Activated CD8-positive, alpha-beta memory T cell treated with anti-CD3 and anti-CD28 coated beads for 36 hours (primary cell): Measurements from ENCODE around the gene CAPN10. TPM values are rescaled to one million over a fixed set of nuclear protein-coding genes. Genes with fewer than 3 reads are reported as not detected.

Experiments used
- CTCF ChIA-PET: fragments of 350-600 bp; sonication (Branson Sonifier 250); formaldehyde crosslinking; loops from one replicate; lab custom pipeline; 2021; ENCODE audit warnings: antibody characterized with exemption; lab: Charles Lee
- POLR2A ChIA-PET: fragments of 350-600 bp; sonication (Branson Sonifier 250); formaldehyde crosslinking; loops from one replicate; lab custom pipeline; 2021; ENCODE audit warnings: antibody characterized with exemption; lab: Charles Lee
- total RNA-seq, 2 experiments: library from RNA; stranded (reverse); gene quantifications; one replicate each; pipeline ENCODE4 v1.2.3, GENCODE V29; 2021

CAPN10 gene
- total RNA-seq, 2 experiments from 2014 or later, result 39.8 to 41.2 TPM

- POLR2A ChIA-PET, result interaction anchor here (1.1 to 1.7 kb wide), 2 partner anchors 11 to 37 kb away, joined by 3 to 13 read pairs; partner anchors contain the start of gene CAPN10
- CTCF ChIA-PET, result interaction anchor here (0.6 to 1.2 kb wide), 2 partner anchors 58 to 1232 kb away, joined by 3 to 11 read pairs; no protein-coding TSS in a partner anchor
These were observed 37.7 kb downstream of the CAPN10 start for GRCh38 chr2:240624011-240624949.

DNA sequence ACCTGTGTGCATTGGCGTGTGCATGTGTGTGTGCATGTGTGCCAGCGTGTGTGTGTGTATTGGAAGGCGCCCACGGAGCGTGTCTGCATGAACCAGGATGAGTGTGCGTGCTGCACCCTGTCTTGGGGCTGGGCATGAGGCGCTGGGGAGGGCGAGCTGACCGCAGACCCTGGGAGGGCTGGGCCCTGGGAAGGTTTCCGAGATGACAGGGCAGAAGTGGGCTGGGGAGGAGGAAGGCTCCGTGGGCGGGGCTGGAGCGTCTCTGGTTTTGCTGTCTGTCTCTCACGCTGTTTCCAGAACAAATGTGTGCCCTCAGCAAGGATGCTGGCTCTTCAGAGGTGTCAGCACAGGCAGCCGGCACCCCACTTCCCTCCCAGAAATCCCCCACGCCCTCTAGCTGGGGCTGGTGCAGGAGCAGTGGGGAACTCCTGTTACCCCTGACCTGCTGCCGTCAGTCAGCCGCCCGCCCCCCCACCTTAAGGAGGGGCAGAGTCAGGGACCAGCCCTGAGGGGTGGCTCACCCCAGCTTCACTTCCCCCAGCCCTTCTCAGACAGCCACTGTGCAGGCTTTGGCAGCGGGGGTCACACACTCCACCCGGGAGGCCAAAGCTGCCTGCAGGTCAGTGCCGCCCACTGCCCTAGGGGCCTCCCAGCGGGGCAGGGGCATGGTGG, 38.6 kb downstream of the CAPN10 start, which contains the start of gene GPR35:
Gene GPR35, plus strand, starts transcription at position 531 of the 672 bp plus-strand sequence. CDS start 4,473 bp downstream, outside the sequence.
- POLR2A ChIA-PET, result interaction anchor here (0.6 to 1.7 kb wide), 3 partner anchors 12 to 600 kb away, joined by 3 to 13 read pairs (median 3); partner anchors contain the start of genes CAPN10 and NDUFA10
- CTCF ChIA-PET, result interaction anchor here (0.6 to 1.2 kb wide), 3 partner anchors 59 to 1233 kb away, joined by 3 to 11 read pairs (median 3); no protein-coding TSS in a partner anchor

GRCh38 chr2:240626531-240627300, 40.2 kb downstream of the CAPN10 start:
- ChIA-PET POLR2A (interaction anchor here (1.1 kb wide), 1 partner anchor 40 kb away, joined by 3 read pairs; no protein-coding TSS in a partner anchor), CTCF (interaction anchor here (1.2 kb wide), 1 partner anchor 32 kb away, joined by 4 read pairs; no protein-coding TSS in a partner anchor)

- ChIA-PET CTCF (interaction anchor here (1.2 kb wide), 1 partner anchor 33 kb away, joined by 4 read pairs; no protein-coding TSS in a partner anchor), POLR2A (no interaction called here)
These were observed 41.4 kb downstream of the CAPN10 start for GRCh38 chr2:240627736-240628506.

DNA sequence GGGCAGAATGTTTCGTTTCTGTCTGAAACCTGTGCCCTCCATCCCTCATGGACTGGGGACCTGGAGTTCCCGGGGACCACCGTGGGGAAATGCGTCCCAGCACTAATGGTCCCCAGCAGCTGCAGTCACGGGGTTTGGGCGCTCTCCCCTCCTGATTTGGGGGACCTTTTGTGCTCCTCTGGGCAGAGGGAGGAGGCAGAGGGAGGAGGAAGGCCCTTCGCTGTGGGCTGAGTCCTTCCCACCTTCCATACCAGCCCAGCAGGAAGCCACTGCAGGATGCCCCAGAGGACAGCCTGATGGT, 41.9 kb downstream of the CAPN10 start:
- ChIA-PET POLR2A (no interaction called here), CTCF (no interaction called here)

DNA sequence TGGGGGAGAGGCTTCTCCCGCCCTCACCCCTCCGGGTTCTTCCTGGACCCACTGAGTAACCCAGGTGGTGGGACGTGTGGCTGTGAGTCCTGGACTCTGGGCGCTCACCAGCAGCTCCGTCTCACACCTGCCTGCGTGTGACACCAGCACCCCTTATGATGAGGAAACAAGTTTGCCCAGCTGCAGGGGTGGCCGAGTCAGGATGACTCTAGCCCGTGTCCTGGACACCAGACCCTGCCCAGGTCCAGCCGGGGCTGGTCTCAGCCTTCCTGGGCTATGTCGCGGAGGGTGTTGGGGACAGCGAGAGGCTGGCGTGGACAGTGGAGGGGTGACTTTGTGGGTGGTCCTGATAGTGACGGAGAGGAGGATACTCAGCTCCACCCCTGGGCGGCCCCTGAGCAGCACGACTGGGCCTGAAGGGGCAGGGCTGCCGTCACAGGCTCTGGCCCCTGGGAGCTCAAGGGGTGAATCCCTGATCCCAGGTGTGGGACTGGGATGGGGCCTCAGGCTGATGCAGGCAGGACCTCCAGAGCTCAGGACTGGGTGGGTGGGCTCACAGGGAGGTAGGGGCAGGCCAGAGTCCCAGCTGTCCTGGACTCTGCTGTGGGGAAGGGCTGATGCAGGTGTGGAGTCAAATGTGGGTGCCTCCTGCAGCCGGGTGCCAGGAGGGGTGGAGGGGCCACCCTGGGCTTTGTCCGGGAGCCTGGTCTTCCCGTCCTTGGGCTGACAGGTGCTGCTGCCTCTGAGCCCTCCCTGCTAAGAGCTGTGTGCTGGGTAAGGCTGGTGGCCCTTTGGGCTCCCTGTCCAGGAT, 42.5 kb downstream of the CAPN10 start:
- CTCF ChIA-PET, result no interaction called here
- POLR2A ChIA-PET, result no interaction called here

DNA sequence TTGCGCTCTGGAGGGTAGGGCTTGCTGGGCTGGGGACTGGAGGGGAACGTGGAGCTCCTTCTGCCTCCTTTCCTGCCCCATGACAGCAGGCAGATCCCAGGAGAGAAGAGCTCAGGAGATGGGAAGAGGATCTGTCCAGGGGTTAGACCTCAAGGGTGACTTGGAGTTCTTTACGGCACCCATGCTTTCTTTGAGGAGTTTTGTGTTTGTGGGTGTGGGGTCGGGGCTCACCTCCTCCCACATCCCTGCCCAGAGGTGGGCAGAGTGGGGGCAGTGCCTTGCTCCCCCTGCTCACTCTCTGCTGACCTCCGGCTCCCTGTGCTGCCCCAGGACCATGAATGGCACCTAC, 43.1 kb downstream of the CAPN10 start:
- ChIA-PET POLR2A (no interaction called here), CTCF (no interaction called here)

- ChIA-PET CTCF (no interaction called here), POLR2A (no interaction called here)
These were observed 43.6 kb downstream of the CAPN10 start for GRCh38 chr2:240629968-240630770.

- ChIA-PET POLR2A (no interaction called here), CTCF (no interaction called here)
These were observed 44.4 kb downstream of the CAPN10 start for GRCh38 chr2:240630771-240631547.

DNA sequence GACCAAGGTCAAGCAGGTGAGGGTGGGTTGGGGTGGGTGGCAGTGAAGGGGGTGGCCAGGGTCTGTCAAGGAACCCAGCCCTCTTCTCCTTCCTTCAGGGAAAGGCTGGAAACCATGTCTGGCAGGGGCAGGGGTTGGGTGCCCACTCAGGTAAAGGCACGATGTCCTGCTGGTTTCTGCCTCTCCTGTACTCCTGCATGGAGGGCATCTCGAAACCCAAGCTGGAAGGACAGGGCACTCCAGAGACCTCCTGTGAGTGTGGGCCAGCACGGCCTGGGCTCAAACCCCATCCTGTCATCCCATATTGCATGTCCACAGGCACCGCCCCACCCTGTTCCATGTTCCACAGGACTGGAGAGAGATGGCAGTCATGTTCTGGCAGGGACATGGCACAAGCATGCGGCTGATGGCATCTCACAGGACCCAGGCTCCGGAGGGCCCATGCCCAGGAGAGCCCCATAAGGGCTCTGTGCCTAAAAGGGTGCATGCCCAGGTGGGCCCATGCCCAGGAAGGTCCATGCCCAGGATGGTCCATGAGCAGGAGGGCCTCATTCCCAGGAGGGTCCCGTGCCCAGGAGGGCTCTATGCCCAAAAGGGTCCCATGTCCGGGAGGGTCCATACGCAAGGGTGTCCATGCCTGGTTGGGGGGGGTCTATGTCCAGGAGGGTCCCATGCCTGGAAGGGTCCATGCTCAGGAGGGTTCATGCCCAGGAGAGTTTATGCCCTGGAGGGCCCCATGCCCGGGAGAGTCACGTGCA, 45.2 kb downstream of the CAPN10 start:
- CTCF ChIA-PET, result no interaction called here

DNA sequence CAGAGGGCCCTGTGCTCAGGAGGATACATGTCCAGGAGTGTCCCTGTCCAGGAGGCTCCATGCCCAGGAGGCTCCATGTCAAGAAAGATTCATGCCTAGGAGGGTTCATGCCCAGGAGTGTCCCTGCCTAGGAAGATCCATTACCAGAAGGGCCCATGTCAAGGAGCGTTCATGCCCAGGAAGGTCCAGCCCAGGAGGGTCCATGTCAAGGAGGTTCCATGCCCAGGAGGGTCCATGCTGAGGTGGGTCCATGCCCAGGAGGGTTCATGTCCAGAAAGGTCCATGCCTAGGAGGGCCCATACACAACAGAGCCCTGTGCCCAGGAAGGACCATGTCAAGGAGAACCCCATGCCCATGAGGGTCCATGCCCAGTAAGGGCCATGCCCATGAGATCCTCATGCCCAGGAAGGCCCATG, 45.8 kb downstream of the CAPN10 start:
- CTCF ChIA-PET, result no interaction called here
- POLR2A ChIA-PET, result no interaction called here

More for the DNA sequence above, 45.2 kb downstream of the CAPN10 start:
- POLR2A ChIA-PET, result no interaction called here

- ChIA-PET CTCF (no interaction called here), POLR2A (no interaction called here)
These were observed 48.8 kb downstream of the CAPN10 start for GRCh38 chr2:240635121-240635997.

GRCh38 chr2:240635998-240636547, 49.5 kb downstream of the CAPN10 start:
- POLR2A ChIA-PET, result no interaction called here
- CTCF ChIA-PET, result no interaction called here

DNA sequence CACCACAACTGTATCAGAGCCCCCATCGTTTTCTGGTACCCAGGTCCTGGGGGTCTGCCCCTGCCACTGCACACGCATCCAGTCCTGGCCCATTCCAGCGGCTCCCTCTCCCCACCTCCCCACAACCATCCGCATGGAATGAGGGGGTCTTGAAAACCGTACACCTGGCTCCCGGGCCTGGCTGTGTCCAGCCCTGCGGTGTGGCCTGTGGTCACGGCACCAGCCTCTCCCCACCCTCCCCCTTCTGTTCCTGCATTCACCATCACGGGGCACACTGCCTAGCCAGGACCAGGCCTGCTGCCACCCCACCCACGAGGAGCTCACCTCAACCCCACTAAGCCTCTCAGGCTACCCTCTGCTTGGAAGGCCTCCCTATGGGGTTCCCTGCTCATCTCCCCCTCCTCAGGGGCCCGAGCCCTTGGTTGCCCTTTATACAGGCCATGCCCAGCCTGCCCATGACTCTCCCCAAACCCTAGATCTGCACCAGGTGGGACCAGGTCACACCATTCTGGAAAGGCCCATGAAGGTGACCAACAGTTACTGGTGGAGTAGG, 50.1 kb downstream of the CAPN10 start:
- ChIA-PET POLR2A (no interaction called here), CTCF (no interaction called here)
